Ectodermal cell (in vitro differentiated cells): ENCODE results near the gene TMC3.
"Not testable (repeated sequence)": the region's sequence is repeated elsewhere in the genome, so short reads cannot be mapped to it uniquely, and the experiment has no call there.

Experiments
- H3K27ac ChIP-seq: 2 replicates; pipeline ENCODE4 v1.7.0; 2013; ENCODE audit warnings: mild to moderate bottlenecking, low read depth, low read length; ENCODE audit not compliant: insufficient read depth, poor library complexity, severe bottlenecking
- H3K27me3 ChIP-seq: 2 replicates; pipeline ENCODE4 v1.7.0; 2013; ENCODE audit warnings: mild to moderate bottlenecking, low read length; ENCODE audit not compliant: insufficient read depth, control insufficient read depth, poor library complexity, severe bottlenecking
- H3K36me3 ChIP-seq: one replicate; pipeline ENCODE4 v1.7.0; 2013; ENCODE audit warnings: low read length; ENCODE audit not compliant: control insufficient read depth, insufficient read depth
- H3K4me1 ChIP-seq: one replicate; pipeline ENCODE4 v1.7.0; 2013; ENCODE audit warnings: low read length; ENCODE audit not compliant: control insufficient read depth, insufficient read depth
- H3K4me3 ChIP-seq: 2 replicates; pipeline ENCODE4 v1.7.0; 2013; ENCODE audit warnings: low read depth, low read length, control low read depth; ENCODE audit not compliant: insufficient read depth
- H3K9me3 ChIP-seq: 2 replicates; pipeline ENCODE4 v1.7.0; 2013; ENCODE audit warnings: mild to moderate bottlenecking, low read length, moderate library complexity; ENCODE audit not compliant: control insufficient read depth
- whole genome bisulfite sequencing, 2 experiments: methylation state at CpG; one replicate each; pipeline ENCODE4 v1.1.7; 2013; ENCODE audit warnings: missing lambda C conversion rate in 2 of 2; 5-methylcytosine and 5-hydroxymethylcytosine counted together

Gene TMC3

GRCh38 chr15:81337713-81338157 is 36.3 kb downstream of the TMC3 start:
- Histone ChIP-seq H3K36me3 (no peaks in the 10 kb centered on the region), H3K4me3 (no peak overlapping the region), H3K27me3 (no peaks in the 10 kb centered on the region), H3K4me1 (no peaks in the 10 kb centered on the region), H3K27ac (no peak overlapping the region), H3K9me3 (no peaks in the 10 kb centered on the region)
- WGBS, 2 experiments: 91 to 94% methylated on average over 9 of the region's 9 CpGs

GRCh38 chr15:81337241-81337640 is 36.8 kb downstream of the TMC3 start:
- no peaks in the 10 kb centered on the region for H3K27me3 ChIP-seq
- H3K4me1 ChIP-seq: no peaks in the 10 kb centered on the region
- no peak overlapping the region for H3K4me3 ChIP-seq
- no peaks in the 10 kb centered on the region for H3K36me3 ChIP-seq
- no peak overlapping the region for H3K27ac ChIP-seq
- no peaks in the 10 kb centered on the region for H3K9me3 ChIP-seq
- WGBS, 2 experiments: 86 to 88% methylated on average over 3 of the region's 3 CpGs

- no peaks in the 10 kb centered on the region for H3K27me3 ChIP-seq
- no peak overlapping the region for H3K4me3 ChIP-seq
- no peaks in the 10 kb centered on the region for H3K36me3 ChIP-seq
- H3K4me1 ChIP-seq: no peaks in the 10 kb centered on the region
- WGBS, 2 experiments: 93 to 94% methylated on average over 4 of the region's 4 CpGs
- H3K9me3 ChIP-seq: no peaks in the 10 kb centered on the region
- H3K27ac ChIP-seq: no peak overlapping the region
These were observed 37.4 kb downstream of the TMC3 start for GRCh38 chr15:81336568-81336967.

GRCh38 chr15:81335631-81336030 is 38.4 kb downstream of the TMC3 start:
- Histone ChIP-seq H3K27ac (no peak overlapping the region), H3K4me3 (no peak overlapping the region), H3K4me1 (no peaks in the 10 kb centered on the region), H3K36me3 (no peaks in the 10 kb centered on the region), H3K27me3 (no peaks in the 10 kb centered on the region), H3K9me3 (no peaks in the 10 kb centered on the region)
- 83 to 95% methylated on average over 4 of the region's 4 CpGs for WGBS, 2 experiments

- Histone ChIP-seq H3K4me3 (no peak overlapping the region), H3K36me3 (no peaks in the 10 kb centered on the region), H3K4me1 (no peaks in the 10 kb centered on the region), H3K27me3 (no peaks in the 10 kb centered on the region), H3K9me3 (no peaks in the 10 kb centered on the region), H3K27ac (no peak overlapping the region)
- WGBS, 2 experiments: 92 to 93% methylated on average over 10 of the region's 10 CpGs
These were observed 39.1 kb downstream of the TMC3 start for GRCh38 chr15:81334768-81335435.

- 90 to 98% methylated on average over 3 of the region's 3 CpGs for WGBS, 2 experiments
- H3K36me3 ChIP-seq: no peaks in the 10 kb centered on the region
- H3K4me1 ChIP-seq: no peaks in the 10 kb centered on the region
- H3K27ac ChIP-seq: no peak overlapping the region
- no peaks in the 10 kb centered on the region for H3K27me3 ChIP-seq
- no peaks in the 10 kb centered on the region for H3K9me3 ChIP-seq
- H3K4me3 ChIP-seq: no peak overlapping the region
These were observed 40.6 kb downstream of the TMC3 start for GRCh38 chr15:81333363-81333762.

- Histone ChIP-seq H3K4me1 (no peaks in the 10 kb centered on the region), H3K27me3 (no peaks in the 10 kb centered on the region), H3K27ac (no peak overlapping the region), H3K4me3 (no peak overlapping the region), H3K9me3 (no peaks in the 10 kb centered on the region), H3K36me3 (no peaks in the 10 kb centered on the region)
- WGBS, 2 experiments: 93 to 96% methylated on average over 12 of the region's 12 CpGs
These were observed 41.7 kb downstream of the TMC3 start for GRCh38 chr15:81332326-81332725.

- Histone ChIP-seq H3K9me3 (no peaks in the 10 kb centered on the region), H3K27ac (no peak overlapping the region), H3K4me1 (no peaks in the 10 kb centered on the region), H3K36me3 (no peaks in the 10 kb centered on the region), H3K27me3 (no peaks in the 10 kb centered on the region), H3K4me3 (no peak overlapping the region)
- 91 to 94% methylated on average over 15 of the region's 15 CpGs for WGBS, 2 experiments
These were observed 42.4 kb downstream of the TMC3 start for GRCh38 chr15:81331600-81331999.

GRCh38 chr15:81331141-81331540 is 42.9 kb downstream of the TMC3 start:
- H3K27ac ChIP-seq, H3K4me3 ChIP-seq: not testable (repeated sequence)
- 92 to 93% methylated on average over 9 of the region's 9 CpGs for WGBS, 2 experiments

GRCh38 chr15:81330366-81331090 is 43.5 kb downstream of the TMC3 start:
- Histone ChIP-seq H3K27ac (no peak overlapping the region), H3K36me3 (no peaks in the 10 kb centered on the region), H3K4me1 (no peaks in the 10 kb centered on the region), H3K27me3 (no peaks in the 10 kb centered on the region), H3K4me3 (no peak overlapping the region), H3K9me3 (no peaks in the 10 kb centered on the region)
- WGBS, 2 experiments: 94% methylated on average over 5 of the region's 5 CpGs

More at GRCh38 chr15:81331141-81331540, 42.9 kb downstream of the TMC3 start:
- not testable (repeated sequence) for H3K4me1 ChIP-seq, H3K36me3 ChIP-seq, H3K9me3 ChIP-seq, H3K27me3 ChIP-seq
